T-helper 17 cell (primary cell): ENCODE data around the gene CYP4F2. TPM values are rescaled to one million over a fixed set of nuclear protein-coding genes. Genes with fewer than 3 reads are reported as not detected.
"Not testable (repeated sequence)": the region's sequence is repeated elsewhere in the genome, so short reads cannot be mapped to it uniquely, and the experiment has no call there.

Experiments
- ATAC-seq: fragments of 150-1000 bp; cut with Tn5 transposase; 2 replicates; pipeline ENCODE4 v1.10.0; 2021; ENCODE audit warnings: mild to moderate bottlenecking, moderate library complexity
- DNase-seq, 3 donors: peaks; one replicate each; pipeline versions ENCODE4 v3.0.0 to v3.0.0-alpha.2; 2020 to 2021
- H3K9me3 ChIP-seq: one replicate; pipeline ENCODE4 v1.7.0; 2013; ENCODE audit warnings: low read length, mild to moderate bottlenecking; ENCODE audit not compliant: control insufficient read depth, poor library complexity, severe bottlenecking
- H3K27ac Mint-ChIP-seq: one replicate; pipeline ENCODE4 v1.8.0; 2022; ENCODE audit warnings: mild to moderate bottlenecking, moderate library complexity, mixed read lengths
- H3K27me3 Mint-ChIP-seq: one replicate; pipeline ENCODE4 v1.8.0; 2022; ENCODE audit warnings: mixed read lengths
- H3K36me3 Mint-ChIP-seq: one replicate; pipeline ENCODE4 v1.8.0; 2022; ENCODE audit warnings: low read depth, mixed read lengths
- H3K4me1 Mint-ChIP-seq: one replicate; pipeline ENCODE4 v1.8.0; 2022; ENCODE audit warnings: mild to moderate bottlenecking, mixed read lengths
- H3K4me3 Mint-ChIP-seq: one replicate; pipeline ENCODE4 v1.8.0; 2022; ENCODE audit warnings: mild to moderate bottlenecking, moderate library complexity, mixed read lengths
- total RNA-seq, 4 donors: library from RNA in 2 of 4; stranded (reverse) in 2 of 4; gene quantifications; one replicate each; pipeline ENCODE4 v1.2.3 and lab custom pipeline; 2022 to 2026

CYP4F2 gene
- total RNA-seq, 2 donors from 2014 or later, result not detected

- DNase-seq, result peak; percentile 82 to 89 (median 86)
- H3K9me3 ChIP-seq, result no peaks in the 10 kb centered on the region
- Mint-ChIP-seq H3K27me3 (no peaks in the 10 kb centered on the region), H3K4me3 (peak overlapping the region; percentile 97), H3K27ac (peak overlapping the region; percentile 96), H3K4me1 (peaks cover 17% of the 10 kb centered on the region), H3K36me3 (peaks cover 2% of the 10 kb centered on the region)
- ATAC-seq, result peak; percentile 91
Observed at GRCh38 chr19:15836330-15837220, 61.3 kb downstream of the CYP4F2 start.

GRCh38 chr19:15835565-15836329 is 62.1 kb downstream of the CYP4F2 start:
- H3K27ac Mint-ChIP-seq, result peak overlapping the region; percentile 96
- peak; percentile 71 for ATAC-seq
- H3K4me3 Mint-ChIP-seq, result peak overlapping the region; percentile 97
- DNase-seq, result peak; percentile 12 to 50 (median 40)
- not testable (repeated sequence) for H3K36me3 Mint-ChIP-seq, H3K9me3 ChIP-seq, H3K27me3 Mint-ChIP-seq
- H3K4me1 Mint-ChIP-seq, result peaks cover 17% of the 10 kb centered on the region

GRCh38 chr19:15834232-15834631 is 63.6 kb downstream of the CYP4F2 start:
- H3K4me1 Mint-ChIP-seq, result peaks cover 20% of the 10 kb centered on the region
- H3K27ac Mint-ChIP-seq, ATAC-seq, H3K9me3 ChIP-seq, H3K4me3 Mint-ChIP-seq, H3K36me3 Mint-ChIP-seq, DNase-seq, H3K27me3 Mint-ChIP-seq: not testable (repeated sequence)

GRCh38 chr19:15831626-15832025 is 66.2 kb downstream of the CYP4F2 start:
- peaks cover 2% of the 10 kb centered on the region for H3K36me3 Mint-ChIP-seq
- H3K27ac Mint-ChIP-seq, result no peak overlapping the region
- H3K9me3 ChIP-seq, result no peaks in the 10 kb centered on the region
- DNase-seq, result no peak
- ATAC-seq, result no peak
- peaks cover 12% of the 10 kb centered on the region for H3K4me1 Mint-ChIP-seq
- H3K4me3 Mint-ChIP-seq, result no peak overlapping the region
- H3K27me3 Mint-ChIP-seq, result no peaks in the 10 kb centered on the region

- no peak for DNase-seq
- Mint-ChIP-seq H3K4me3 (no peak overlapping the region), H3K4me1 (peaks cover 5% of the 10 kb centered on the region), H3K27ac (no peak overlapping the region), H3K36me3 (no peaks in the 10 kb centered on the region), H3K27me3 (no peaks in the 10 kb centered on the region)
- H3K9me3 ChIP-seq, result no peaks in the 10 kb centered on the region
- no peak for ATAC-seq
Observed at GRCh38 chr19:15829786-15830185, 68.1 kb downstream of the CYP4F2 start.

GRCh38 chr19:15829306-15829698 is 68.6 kb downstream of the CYP4F2 start:
- Mint-ChIP-seq H3K36me3 (no peaks in the 10 kb centered on the region), H3K27me3 (no peaks in the 10 kb centered on the region), H3K4me1 (peaks cover 5% of the 10 kb centered on the region), H3K4me3 (no peak overlapping the region), H3K27ac (peak overlapping the region; percentile 37)
- H3K9me3 ChIP-seq, result no peaks in the 10 kb centered on the region
- ATAC-seq, result no peak
- no peak for DNase-seq

GRCh38 chr19:15828611-15829305 is 69.1 kb downstream of the CYP4F2 start:
- H3K9me3 ChIP-seq, ATAC-seq, H3K36me3 Mint-ChIP-seq, H3K4me3 Mint-ChIP-seq, H3K4me1 Mint-ChIP-seq, H3K27me3 Mint-ChIP-seq, DNase-seq: not testable (repeated sequence)
- peak overlapping the region; percentile 37 for H3K27ac Mint-ChIP-seq

- Mint-ChIP-seq H3K36me3 (no peaks in the 10 kb centered on the region), H3K4me1 (peaks cover 5% of the 10 kb centered on the region), H3K4me3 (no peak overlapping the region), H3K27me3 (no peaks in the 10 kb centered on the region), H3K27ac (no peak overlapping the region)
- DNase-seq (no peak), ATAC-seq (no peak)
- no peaks in the 10 kb centered on the region for H3K9me3 ChIP-seq
Observed at GRCh38 chr19:15828121-15828610, 69.7 kb downstream of the CYP4F2 start.

Other genes with a start within 250 kb of the CYP4F2 start
- gene CYP4F12, start 225.0 kb downstream of the CYP4F2 start, total RNA-seq, result 1 to 10 TPM; 1.9 to 5.2 TPM
- gene OR10H2, start 170.1 kb downstream of the CYP4F2 start, total RNA-seq, result not detected
- not detected for gene OR10H3, start 160.1 kb downstream of the CYP4F2 start, total RNA-seq
- gene OR10H5, start 110.4 kb downstream of the CYP4F2 start, total RNA-seq, result not detected
- under 1 TPM in 1 of 2 donors, not detected in 1; 0.07 TPM for gene OR10H1, start 82.4 kb downstream of the CYP4F2 start, total RNA-seq
- not detected for gene CYP4F11, start 36.5 kb upstream of the CYP4F2 start, total RNA-seq
- gene OR10H4, start 50.9 kb upstream of the CYP4F2 start, total RNA-seq, result not detected
- gene TPM4, start 178.4 kb upstream of the CYP4F2 start, total RNA-seq, result 100 to 1,000 TPM; 261 to 279 TPM
- gene RAB8A, start 213.8 kb upstream of the CYP4F2 start, total RNA-seq, result 100 to 1,000 TPM in 1 of 2 donors, 10 to 100 TPM in 1; 97.5 to 105 TPM
- 10 to 100 TPM; 27.7 to 31.8 TPM for gene HSH2D, start 245.6 kb upstream of the CYP4F2 start, total RNA-seq